Measurements from ENCODE around the gene PRPF40A. TPM values are rescaled to one million over a fixed set of nuclear protein-coding genes. Genes with fewer than 3 reads are reported as not detected.

PRPF40A gene
- total and polyA plus RNA-seq, 2 of the 8 experiments (the other 6 are each of a cell fraction or from before 2014, with no cell fraction given) = 85.5 to 176 TPM

DNA sequence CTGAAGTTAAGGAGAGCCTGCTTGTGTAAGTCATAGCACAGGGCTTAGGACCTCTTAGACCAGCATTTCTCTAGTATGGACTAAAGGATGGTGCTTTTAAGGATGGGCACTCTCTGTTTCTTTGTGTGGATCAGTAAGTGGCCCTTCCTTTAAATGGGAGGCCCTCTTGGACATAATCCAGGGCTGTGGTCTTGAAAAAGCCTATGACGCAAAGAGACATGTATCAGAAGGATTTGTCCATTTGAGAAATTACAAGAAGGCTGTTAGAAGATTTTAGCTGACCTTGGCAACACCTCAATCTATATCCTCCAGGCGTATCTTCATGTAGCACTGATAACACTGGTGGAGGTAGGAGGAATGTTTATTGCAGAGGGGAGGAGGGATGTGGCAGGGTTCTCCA, 79.2 kb downstream of the PRPF40A start (continued):
- TF ChIP-seq GABPA (IDR thresholded peaks at IDR 0.05; ENCODE audit: borderline replicate concordance, insufficient read depth, low read length) = no peak

Data from H1 (cell line).